A549 (cell line): ENCODE measurements around the gene UBE2S. TPM values are rescaled to one million over a fixed set of nuclear protein-coding genes. Genes with fewer than 3 reads are reported as not detected.

Source experiments
- ATAC-seq, 2 experiments: fragments of 200-7000 bp in 1 of 2; fragments of >200 bp in 1 of 2; cut with Nextera tagmentation in 1 of 2; cut with Tn5 transposase in 1 of 2; 3 replicates each; pipeline versions ENCODE4 v1.8.0 to v1.9.1; 2018 to 2020; ENCODE audit warnings: mild to moderate bottlenecking in 1 of 2, moderate library complexity in 1 of 2
- CTCF ChIA-PET: fragments of 300-600 bp; sonication (Branson Sonifier 250); formaldehyde crosslinking; extraction: SDS; loops from one replicate; lab custom pipeline; 2021; ENCODE audit warnings: antibody characterized with exemption, inconsistent platforms; lab: Yijun Ruan, JAX
- POLR2A ChIA-PET: fragments of 350-600 bp; formaldehyde crosslinking; extraction: SDS; loops from one replicate; lab custom pipeline; 2021; ENCODE audit warnings: antibody characterized with exemption, inconsistent platforms; lab: Yijun Ruan, JAX
- DNase-seq, 2 experiments: peaks; one replicate each; pipeline versions ENCODE4 v3.0.0 to v3.0.0-alpha.2; 2011 to 2016; ENCODE audit warnings: low read depth in 1 of 2, low spot score in 1 of 2
- FAIRE-seq: peaks from 2 replicates; lab custom pipeline; 2011; peaks lifted over from hg19 to GRCh38; lab: Jason Lieb, UNC
- H3K27ac ChIP-seq, 2 experiments: fragments of >200 bp; sonication (Bioruptor Twin); formaldehyde crosslinking; 3 replicates each; pipeline ENCODE4 v1.5.1; 2016 to 2017
- H3K4me1 ChIP-seq: fragments of >200 bp; sonication (Bioruptor Twin); formaldehyde crosslinking; 3 replicates; pipeline ENCODE4 v1.6.1; 2016
- H3K4me2 ChIP-seq: fragments of >200 bp; sonication (Bioruptor Twin); formaldehyde crosslinking; 3 replicates; pipeline ENCODE4 v1.6.1; 2016
- H3K4me3 ChIP-seq: fragments of >200 bp; sonication (Bioruptor Twin); formaldehyde crosslinking; 3 replicates; pipeline ENCODE4 v1.5.1; 2016
- H3K9me3 ChIP-seq: fragments of >200 bp; sonication (Bioruptor Twin); formaldehyde crosslinking; 3 replicates; pipeline ENCODE4 v1.6.1; 2016
- BHLHE40 ChIP-seq: IDR thresholded peaks from 2 replicates; pipeline ENCODE4 v1.6.1; 2012; ENCODE audit warnings: low read depth, low read length, inconsistent platforms
- CBX8 ChIP-seq: fragments of 200-600 bp; sonication (generic); IDR thresholded peaks from 2 replicates; pipeline ENCODE4 v1.6.1; 2016
- CEBPB ChIP-seq, 2 experiments: fragments of >200 bp in 1 of 2; sonication (Bioruptor Twin) in 1 of 2; formaldehyde crosslinking in 1 of 2; IDR thresholded peaks; 2 replicates each; pipeline ENCODE4 v1.6.1; 2012 to 2016
- EHF ChIP-seq: fragments of 250-450 bp; sonication (Bioruptor Pico); IDR thresholded peaks from 2 replicates; pipeline ENCODE4 v1.5.0; 2020; ENCODE audit warnings: mild to moderate bottlenecking
- EHMT2 ChIP-seq: fragments of 200-600 bp; sonication (generic); IDR thresholded peaks from 2 replicates; pipeline ENCODE4 v1.6.1; 2016; ENCODE audit warnings: antibody characterized with exemption, low read depth, mild to moderate bottlenecking, moderate library complexity
- FOSB ChIP-seq: fragments of 250-450 bp; sonication (Bioruptor Pico); IDR thresholded peaks from 2 replicates; pipeline ENCODE4 v1.5.0; 2020; ENCODE audit warnings: mild to moderate bottlenecking, moderate library complexity
- GATA3 ChIP-seq: IDR thresholded peaks from 2 replicates; pipeline ENCODE4 v1.6.1; 2012; ENCODE audit warnings: borderline replicate concordance
- HEYL ChIP-seq: fragments of 250-450 bp; sonication (Bioruptor Pico); IDR thresholded peaks from 2 replicates; pipeline ENCODE4 v1.8.0; 2021; ENCODE audit warnings: mild to moderate bottlenecking, moderate library complexity
- HOXA7 ChIP-seq: fragments of 250-450 bp; sonication (Bioruptor Pico); IDR thresholded peaks from 2 replicates; pipeline ENCODE4 v1.5.0; 2020; ENCODE audit warnings: mild to moderate bottlenecking, moderate library complexity
- HOXB13 ChIP-seq: fragments of 250-450 bp; sonication (Bioruptor Pico); IDR thresholded peaks from 2 replicates; pipeline ENCODE4 v1.5.0; 2020; ENCODE audit warnings: low read depth, mild to moderate bottlenecking, moderate library complexity
- JUNB ChIP-seq: fragments of >200 bp; sonication (Bioruptor Twin); formaldehyde crosslinking; IDR thresholded peaks from 2 replicates; pipeline ENCODE4 v1.6.1; 2016
- KDM5A ChIP-seq: fragments of 200-600 bp; sonication (generic); IDR thresholded peaks from 2 replicates; pipeline ENCODE4 v1.6.1; 2016; ENCODE audit warnings: antibody characterized with exemption, mild to moderate bottlenecking
- MYC ChIP-seq: IDR thresholded peaks from 2 replicates; pipeline ENCODE4 v1.6.1; 2012; ENCODE audit warnings: mild to moderate bottlenecking, inconsistent platforms, low read length, improper control_type of control experiment, borderline replicate concordance
- NPAS2 ChIP-seq: fragments of 250-450 bp; sonication (Bioruptor Pico); IDR thresholded peaks from 2 replicates; pipeline ENCODE4 v1.8.0; 2022; ENCODE audit warnings: mild to moderate bottlenecking, moderate library complexity, borderline replicate concordance
- NR3C1 ChIP-seq: fragments of >200 bp; sonication (Bioruptor Twin); formaldehyde crosslinking; IDR thresholded peaks from 3 replicates; pipeline ENCODE4 v1.6.1; 2017
- PHF8 ChIP-seq: fragments of 200-600 bp; sonication (generic); IDR thresholded peaks from 2 replicates; pipeline ENCODE4 v1.6.1; 2016; ENCODE audit warnings: low read depth, mild to moderate bottlenecking, antibody characterized with exemption, moderate library complexity, borderline replicate concordance
- POLR2A ChIP-seq: IDR thresholded peaks from 2 replicates; pipeline ENCODE4 v1.6.1; 2012; ENCODE audit warnings: mild to moderate bottlenecking, low read length
- RAD21 ChIP-seq, 2 experiments: fragments of >200 bp in 1 of 2; sonication (Bioruptor Twin) in 1 of 2; formaldehyde crosslinking in 1 of 2; IDR thresholded peaks in 1 of 2; conservative IDR thresholded peaks in 1 of 2; 2 replicates in 1 of 2; 3 replicates in 1 of 2; pipeline ENCODE4 v1.6.1; 2012 to 2018; ENCODE audit warnings: inconsistent platforms in 1 of 2
- RCOR1 ChIP-seq: fragments of 150-350 bp; IDR thresholded peaks from 2 replicates; pipeline ENCODE4 v1.6.1; 2014; ENCODE audit warnings: antibody characterized with exemption, low read length, low read depth
- RNF2 ChIP-seq: fragments of 200-600 bp; sonication (generic); IDR thresholded peaks from 2 replicates; pipeline ENCODE4 v1.6.1; 2016; ENCODE audit warnings: low read depth, mild to moderate bottlenecking, antibody characterized with exemption, moderate library complexity, borderline replicate concordance
- ZNF302 ChIP-seq: fragments of 250-450 bp; sonication (Bioruptor Pico); IDR thresholded peaks from 2 replicates; pipeline ENCODE4 v1.9.0; 2021; ENCODE audit warnings: inconsistent platforms, mild to moderate bottlenecking, moderate library complexity
- ZSCAN20 ChIP-seq: fragments of 250-450 bp; sonication (Bioruptor Pico); IDR thresholded peaks from 2 replicates; pipeline ENCODE4 v1.8.0; 2022; ENCODE audit warnings: mild to moderate bottlenecking, moderate library complexity
- WGBS: methylation state at CpG from one replicate; pipeline ENCODE4 v1.1.6; 2017; ENCODE audit errors: missing lambda C conversion rate; 5-methylcytosine and 5-hydroxymethylcytosine counted together
- polyA plus RNA-seq, 4 experiments: library from polyadenylated mRNA; depleted of rRNA in 3 of 4; stranded (reverse); fragments of >200 nt; fragmentation: RNase III in 1 of 4; extraction: RNeasy Plus Mini Kit Qiagen cat#74134 plus additional on column Dnase treatment in 1 of 4; gene quantifications; 2 replicates in 3 of 4; 3 replicates in 1 of 4; pipeline ENCODE4 v1.2.3, GENCODE V29; 2011 to 2017
- TF ChIP-seq, protein P1 (sequence below): fragments of >200 bp; sonication (Bioruptor Twin); formaldehyde crosslinking; IDR thresholded peaks from 2 replicates; pipeline ENCODE4 v1.6.1; 2016

Gene UBE2S
- polyA plus RNA-seq, 2 of the 4 experiments (the other 2 are of a cell fraction) = 139 to 295 TPM

DNA sequence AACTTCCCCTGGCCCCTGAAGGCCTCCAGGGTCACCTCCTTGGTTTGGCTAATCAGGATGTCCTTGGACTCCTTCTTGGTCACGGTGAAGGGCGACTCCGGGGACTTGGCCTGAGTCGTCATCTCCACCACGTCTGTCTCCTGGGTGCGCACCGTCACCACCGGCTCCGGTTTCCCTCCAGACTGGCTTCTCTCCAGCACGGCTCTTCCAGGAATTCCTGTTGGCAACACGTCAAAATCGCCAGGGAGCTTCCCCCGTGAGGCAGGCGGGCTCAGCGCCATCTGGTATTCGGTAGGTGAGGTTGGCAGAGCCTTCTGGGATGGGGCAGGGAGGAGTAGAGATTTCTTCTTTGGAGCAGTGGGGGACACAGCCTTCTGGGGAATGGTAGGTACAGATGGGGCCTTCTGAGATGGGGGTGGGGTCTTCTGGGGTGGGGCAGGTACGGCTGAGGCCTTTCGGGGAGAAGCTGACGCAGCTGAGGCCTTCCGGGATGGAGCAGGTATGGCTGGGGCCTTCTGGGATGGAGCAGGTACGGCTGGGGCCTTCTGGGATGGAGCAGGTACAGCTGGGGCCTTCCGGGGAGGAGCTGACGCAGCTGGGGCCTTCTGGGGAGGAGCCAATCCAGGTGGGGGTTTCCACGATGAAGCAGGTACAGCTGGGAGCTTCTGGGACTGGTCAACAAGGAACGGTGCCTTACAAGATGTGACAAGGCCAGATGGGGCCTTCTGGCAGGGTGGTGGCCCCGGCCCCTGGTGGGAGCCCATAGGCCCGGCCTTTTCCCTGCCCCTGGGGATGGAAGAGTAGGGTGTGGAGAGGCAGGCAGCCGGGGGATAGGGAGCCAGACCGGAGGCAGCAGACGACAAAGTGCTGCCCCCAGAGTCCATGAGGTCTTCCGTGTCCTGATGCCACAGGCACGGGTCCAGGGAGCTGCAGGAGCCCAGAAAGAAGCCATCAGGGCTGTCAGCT lies 48.4 kb downstream of the UBE2S start:
- CTCF ChIA-PET = interaction anchor here (0.9 to 14.8 kb wide), 10 partner anchors 8 to 218 kb away, joined by 3 to 105 read pairs (median 4); partner anchors contain the start of genes IL11 and KMT5C
- Histone ChIP-seq H3K27ac (no peak overlapping the region), H3K4me1 (peaks cover 22% of the 10 kb centered on the region)
- TF ChIP-seq HOXA7 (no peak), FOSB (no peak), RNF2 (no peak), HEYL (CRISPR knock-in tag) (no peak), HOXB13 (CRISPR knock-in tag) (no peak), ZSCAN20 (CRISPR knock-in tag) (no peak), GATA3 (no peak)
- TF ChIP-seq, protein P1, sequence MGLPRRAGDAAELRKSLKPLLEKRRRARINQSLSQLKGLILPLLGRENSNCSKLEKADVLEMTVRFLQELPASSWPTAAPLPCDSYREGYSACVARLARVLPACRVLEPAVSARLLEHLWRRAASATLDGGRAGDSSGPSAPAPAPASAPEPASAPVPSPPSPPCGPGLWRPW = no peak
- TF ChIP-seq, all 56 proteins: peak for 0
- no peak for FAIRE-seq
- Histone ChIP-seq H3K4me2 (no peak overlapping the region), H3K9me3 (no peaks in the 10 kb centered on the region), H3K4me3 (no peak overlapping the region)
- POLR2A ChIA-PET = interaction anchor here (0.7 kb wide), 1 partner anchor 79 kb away, joined by 6 read pairs; no protein-coding TSS in a partner anchor
- no peak for DNase-seq
- WGBS = 82% methylated on average over 29 of the region's 32 CpGs
- no peak for ATAC-seq

DNA sequence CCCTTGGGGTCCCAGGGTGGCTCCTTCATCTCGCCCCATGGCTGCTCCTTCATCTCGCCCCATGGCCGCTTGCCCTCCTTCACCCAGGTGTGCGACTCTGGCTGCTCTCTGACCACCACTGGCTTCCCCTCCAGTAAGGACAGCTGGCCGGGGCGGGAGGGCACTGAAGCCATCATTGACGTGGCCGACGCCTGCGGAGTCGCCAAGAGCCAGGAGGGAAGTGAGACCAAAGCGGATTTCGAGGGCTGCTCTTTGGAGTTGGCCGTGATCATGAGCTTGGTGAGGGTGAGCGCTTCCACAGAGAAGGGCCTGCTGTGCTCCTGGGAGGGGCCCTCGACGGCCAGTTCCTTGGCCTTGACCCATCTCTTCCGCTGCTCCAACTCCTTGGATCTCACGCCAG lies 49.1 kb downstream of the UBE2S start:
- no peak overlapping the region for H3K4me3 ChIP-seq
- ATAC-seq (no peak), DNase-seq (no peak), FAIRE-seq (no peak)
- TF ChIP-seq EHF (CRISPR knock-in tag) (no peak), BHLHE40 (no peak), RCOR1 (no peak), CBX8 (no peak), ZNF302 (CRISPR knock-in tag) (no peak), RAD21 (conservative IDR thresholded peaks at IDR 0.05 in 1 of 2, IDR thresholded peaks at IDR 0.05 in 1 of 2) (no peak), KDM5A (no peak), POLR2A (no peak), HOXB13 (CRISPR knock-in tag) (no peak), EHMT2 (no peak), NR3C1 (no peak), MYC (no peak), JUNB (no peak), CEBPB (IDR thresholded peaks at IDR 0.05) (no peak)
- TF ChIP-seq, protein P1 = no peak
- no peak overlapping the region for H3K27ac ChIP-seq
- POLR2A ChIA-PET = interaction anchor here (0.6 kb wide), 1 partner anchor 143 kb away, joined by 3 read pairs; no protein-coding TSS in a partner anchor
- CTCF ChIA-PET = interaction anchor here (1.1 to 14.8 kb wide), 5 partner anchors 13 to 67 kb away, joined by 3 to 105 read pairs (median 5); no protein-coding TSS in a partner anchor
- peaks cover 19% of the 10 kb centered on the region for H3K4me1 ChIP-seq
- H3K9me3 ChIP-seq = no peaks in the 10 kb centered on the region
- H3K4me2 ChIP-seq = no peak overlapping the region
- 87% methylated on average over 18 of the region's 19 CpGs for WGBS

DNA sequence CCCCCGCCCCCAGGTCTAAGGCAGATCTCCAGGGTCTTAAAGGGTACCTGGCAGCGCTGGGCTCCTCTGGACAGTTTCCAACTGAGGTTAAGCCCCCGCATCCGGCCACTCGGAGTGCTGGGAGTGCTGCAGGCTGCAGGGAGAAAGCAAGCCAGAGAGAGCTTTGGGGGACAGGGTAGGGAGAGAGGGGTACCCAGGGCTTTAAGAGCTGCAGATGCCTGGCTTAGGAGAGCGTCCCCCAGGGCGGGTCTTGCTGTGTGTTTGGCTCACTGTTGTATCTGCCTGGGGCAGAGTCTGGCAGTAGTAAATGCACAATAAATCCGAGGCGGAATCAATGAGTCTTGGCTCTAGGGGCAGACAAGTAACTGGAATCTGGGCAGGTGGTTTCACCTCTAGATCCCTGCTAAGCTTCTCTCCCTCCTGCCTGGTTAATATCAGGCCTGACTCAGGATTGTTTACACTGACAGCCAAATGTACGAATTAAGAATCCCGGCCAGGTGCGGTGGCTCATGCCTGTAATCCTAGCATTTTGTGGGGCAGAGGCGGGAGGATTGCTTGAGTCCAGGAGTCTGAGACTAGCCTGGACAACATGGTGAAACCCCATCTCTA lies 52.3 kb downstream of the UBE2S start:
- ChIA-PET POLR2A (interaction anchor here (1.3 kb wide), 1 partner anchor 16 kb away, joined by 3 read pairs; the partner anchor contains the start of gene KMT5C), CTCF (interaction anchor here (0.9 to 14.8 kb wide), 9 partner anchors 11 to 209 kb away, joined by 3 to 105 read pairs (median 4); partner anchors contain the start of gene KMT5C)
- peaks cover 12% of the 10 kb centered on the region for H3K4me1 ChIP-seq
- H3K4me2 ChIP-seq = peak overlapping the region; percentile 82; the same call in 1 of the 3 replicates
- TF ChIP-seq NPAS2 (no peak), NR3C1 (no peak), PHF8 (no peak)
- WGBS = 44% methylated on average over 11 of the region's 13 CpGs
- H3K9me3 ChIP-seq = no peaks in the 10 kb centered on the region
- ATAC-seq = no peak
- no peak overlapping the region for H3K4me3 ChIP-seq
- FAIRE-seq = no peak
- DNase-seq = no peak
- peak overlapping the region in 1 of 2 experiments; percentile 84; a peak in 3 of 6 replicates for H3K27ac ChIP-seq
